ENCODE measurements around the gene PIGV.
A peak's percentile ranks its signal among the peaks of the same experiment; 100 is the strongest.

PIGV gene

GRCh38 chr1:26745191-26745590, 42.6 kb upstream of the PIGV start:
- peaks cover 52% of the 10 kb centered on the region for H3K4me1 ChIP-seq (ENCODE audit: control insufficient read depth, low read length)
- no peaks in the 10 kb centered on the region for H3K9me3 ChIP-seq (ENCODE audit: control insufficient read depth, insufficient read depth, low read length)
- no peaks in the 10 kb centered on the region for H4K20me1 ChIP-seq (ENCODE audit: control insufficient read depth, insufficient read depth, low read depth, low read length)
- H3K4me2 ChIP-seq (ENCODE audit: low read length) = peak overlapping the region; percentile 89
- peaks cover 34% of the 10 kb centered on the region for H3F3A ChIP-seq (ENCODE audit: control insufficient read depth, insufficient read depth)
- no peak overlapping the region for H3K4me3 ChIP-seq (ENCODE audit: low read length)
- H3K9me2 ChIP-seq (replicated peaks; ENCODE audit: control insufficient read depth, low read length) = no peaks in the 10 kb centered on the region
- H3K36me3 ChIP-seq (ENCODE audit: control insufficient read depth, low read length) = peaks cover 95% of the 10 kb centered on the region
- H3K27ac ChIP-seq (ENCODE audit: low read depth, low read length) = peak overlapping the region; percentile 93; the same call in 1 of the 2 replicates
- H3K27me3 ChIP-seq (ENCODE audit: control insufficient read depth, low read length) = no peaks in the 10 kb centered on the region
- TF ChIP-seq EZH2phosphoT487 (IDR thresholded peaks at IDR 0.05; ENCODE audit: borderline replicate concordance, low read length) (no peak), CTCF (IDR thresholded peaks at IDR 0.05; ENCODE audit: low read depth, low read length, poor library complexity, severe bottlenecking) (no peak)
- peaks cover 93% of the 10 kb centered on the region for H3K79me2 ChIP-seq (ENCODE audit: control insufficient read depth, low read length)

GRCh38 chr1:26747048-26747447, 40.7 kb upstream of the PIGV start:
- no peaks in the 10 kb centered on the region for H3K9me2 ChIP-seq (replicated peaks; ENCODE audit: control insufficient read depth, low read length)
- peaks cover 94% of the 10 kb centered on the region for H3K36me3 ChIP-seq (ENCODE audit: control insufficient read depth, low read length)
- peaks cover 33% of the 10 kb centered on the region for H3K4me1 ChIP-seq (ENCODE audit: control insufficient read depth, low read length)
- TF ChIP-seq EZH2phosphoT487 (IDR thresholded peaks at IDR 0.05; ENCODE audit: borderline replicate concordance, low read length) (no peak), CTCF (IDR thresholded peaks at IDR 0.05; ENCODE audit: low read depth, low read length, poor library complexity, severe bottlenecking) (no peak)
- H3F3A ChIP-seq (ENCODE audit: control insufficient read depth, insufficient read depth) = peaks cover 19% of the 10 kb centered on the region
- H3K9me3 ChIP-seq (ENCODE audit: control insufficient read depth, insufficient read depth, low read length) = no peaks in the 10 kb centered on the region
- no peak overlapping the region for H3K4me2 ChIP-seq (ENCODE audit: low read length)
- H3K79me2 ChIP-seq (ENCODE audit: control insufficient read depth, low read length) = peaks cover 92% of the 10 kb centered on the region
- H4K20me1 ChIP-seq (ENCODE audit: control insufficient read depth, insufficient read depth, low read depth, low read length) = no peaks in the 10 kb centered on the region
- no peaks in the 10 kb centered on the region for H3K27me3 ChIP-seq (ENCODE audit: control insufficient read depth, low read length)
- H3K27ac ChIP-seq (ENCODE audit: low read depth, low read length) = no peak overlapping the region
- no peak overlapping the region for H3K4me3 ChIP-seq (ENCODE audit: low read length)

GRCh38 chr1:26748351-26748750, 39.4 kb upstream of the PIGV start:
- Histone ChIP-seq H3K4me1 (ENCODE audit: control insufficient read depth, low read length) (peaks cover 20% of the 10 kb centered on the region), H3K36me3 (ENCODE audit: control insufficient read depth, low read length) (peaks cover 94% of the 10 kb centered on the region), H3K4me3 (ENCODE audit: low read length) (no peak overlapping the region), H4K20me1 (ENCODE audit: control insufficient read depth, insufficient read depth, low read depth, low read length) (no peaks in the 10 kb centered on the region), H3K27me3 (ENCODE audit: control insufficient read depth, low read length) (no peaks in the 10 kb centered on the region), H3K79me2 (ENCODE audit: control insufficient read depth, low read length) (peaks cover 92% of the 10 kb centered on the region), H3K27ac (ENCODE audit: low read depth, low read length) (no peak overlapping the region), H3K4me2 (ENCODE audit: low read length) (no peak overlapping the region), H3K9me2 (replicated peaks; ENCODE audit: control insufficient read depth, low read length) (no peaks in the 10 kb centered on the region), H3F3A (ENCODE audit: control insufficient read depth, insufficient read depth) (peaks cover 9% of the 10 kb centered on the region), H3K9me3 (ENCODE audit: control insufficient read depth, insufficient read depth, low read length) (no peaks in the 10 kb centered on the region)
- no peak for TF ChIP-seq EZH2phosphoT487 (IDR thresholded peaks at IDR 0.05; ENCODE audit: borderline replicate concordance, low read length)
- TF ChIP-seq CTCF (IDR thresholded peaks at IDR 0.05; ENCODE audit: low read depth, low read length, poor library complexity, severe bottlenecking) = no peak
